BLaER1 treated with 17β-estradiol and CSF1 and Interleukin-3, amounts not matched to agents 10 nM and 100 nM (cell line): ENCODE data around the gene DTX3L.
A peak's percentile ranks its signal among the peaks of the same experiment; 100 is the strongest.
"Not testable (repeated sequence)": the region's sequence is repeated elsewhere in the genome, so short reads cannot be mapped to it uniquely, and the experiment has no call there.

ENCODE experiments used
- H3K27ac ChIP-seq, 11 experiments: shearing (Covaris generic); formaldehyde crosslinking; 2 replicates each; pipeline ENCODE4 v1.8.1; 2022
- H3K27me3 ChIP-seq, 11 experiments: shearing (Covaris generic); formaldehyde crosslinking; 2 replicates each; pipeline ENCODE4 v1.8.1; 2022
- H3K36me3 ChIP-seq, 11 experiments: shearing (Covaris generic); formaldehyde crosslinking; 2 replicates each; pipeline ENCODE4 v1.8.1; 2022
- H3K4me1 ChIP-seq, 10 experiments: shearing (Covaris generic); formaldehyde crosslinking; 2 replicates each; pipeline ENCODE4 v1.8.1; 2022
- H3K4me2 ChIP-seq, 11 experiments: shearing (Covaris generic); formaldehyde crosslinking; 2 replicates each; pipeline ENCODE4 v1.8.1; 2022
- H3K4me3 ChIP-seq, 10 experiments: shearing (Covaris generic); formaldehyde crosslinking; 2 replicates each; pipeline ENCODE4 v1.8.1; 2022
- H3K9ac ChIP-seq, 11 experiments: shearing (Covaris generic); formaldehyde crosslinking; 2 replicates each; pipeline ENCODE4 v1.8.1; 2022
- H3K9me3 ChIP-seq, 11 experiments: shearing (Covaris generic); formaldehyde crosslinking; replicated peaks in 1 of 11; 2 replicates each; pipeline ENCODE4 v1.8.1; 2022
- H4K20me1 ChIP-seq, 11 experiments: shearing (Covaris generic); formaldehyde crosslinking; 2 replicates each; pipeline ENCODE4 v1.8.1; 2022
- Cebpa-rat ChIP-seq, 11 experiments: shearing (Covaris generic); IDR thresholded peaks; 2 replicates each; pipeline ENCODE4 v1.8.1; 2022

DTX3L gene

GRCh38 chr3:122557356-122557755 lies 6.8 kb upstream of the DTX3L start:
- no peaks in the 10 kb centered on the region for H3K27me3 ChIP-seq
- TF ChIP-seq Cebpa-rat (IDR thresholded peaks at IDR 0.05): no peak
- no peak overlapping the region for H3K27ac ChIP-seq
- no peaks in the 10 kb centered on the region for H3K9me3 ChIP-seq
- peaks cover 35 to 77% (median 54%) of the 10 kb centered on the region in 11 experiments for H3K36me3 ChIP-seq
- no peak overlapping the region for H3K4me3 ChIP-seq
- H3K9ac ChIP-seq: no peak overlapping the region
- H3K4me2 ChIP-seq: no peak overlapping the region
- H4K20me1 ChIP-seq: peaks cover 0 to 27% (median 0%) of the 10 kb centered on the region in 11 experiments; a peak in 1 of 22 replicates
- peaks cover 0 to 21% (median 10%) of the 10 kb centered on the region in 10 experiments; a peak in 15 of 20 replicates for H3K4me1 ChIP-seq

GRCh38 chr3:122558605-122559004 lies 5.5 kb upstream of the DTX3L start:
- peaks cover 31 to 65% (median 50%) of the 10 kb centered on the region in 11 experiments for H3K36me3 ChIP-seq
- H3K9ac ChIP-seq: no peak overlapping the region
- H4K20me1 ChIP-seq: peaks cover 0 to 24% (median 0%) of the 10 kb centered on the region in 11 experiments; a peak in 1 of 22 replicates
- no peaks in the 10 kb centered on the region for H3K9me3 ChIP-seq
- no peak overlapping the region for H3K4me3 ChIP-seq
- no peak overlapping the region for H3K27ac ChIP-seq
- H3K4me2 ChIP-seq: no peak overlapping the region
- no peaks in the 10 kb centered on the region for H3K27me3 ChIP-seq
- peaks cover 8 to 33% (median 22%) of the 10 kb centered on the region in 10 experiments for H3K4me1 ChIP-seq
- no peak for TF ChIP-seq Cebpa-rat (IDR thresholded peaks at IDR 0.05)

GRCh38 chr3:122559906-122560305 lies 4.2 kb upstream of the DTX3L start:
- H4K20me1 ChIP-seq: peaks cover 0 to 13% (median 0%) of the 10 kb centered on the region in 11 experiments; a peak in 1 of 22 replicates
- H3K4me1 ChIP-seq: peaks cover 11 to 34% (median 24%) of the 10 kb centered on the region in 10 experiments
- TF ChIP-seq Cebpa-rat (IDR thresholded peaks at IDR 0.05): no peak
- no peak overlapping the region for H3K4me3 ChIP-seq
- H3K4me2 ChIP-seq: peak overlapping the region in 5 of 11 experiments; percentile 2 to 10 (median 6); a peak in 2 of 22 replicates
- H3K9ac ChIP-seq: no peak overlapping the region
- peaks cover 22 to 52% (median 41%) of the 10 kb centered on the region in 11 experiments for H3K36me3 ChIP-seq
- no peaks in the 10 kb centered on the region for H3K9me3 ChIP-seq
- H3K27ac ChIP-seq: no peak overlapping the region
- no peaks in the 10 kb centered on the region for H3K27me3 ChIP-seq

- H3K4me1 ChIP-seq: peaks cover 18 to 40% (median 30%) of the 10 kb centered on the region in 10 experiments
- H3K4me3 ChIP-seq: no peak overlapping the region
- 0 out of 22 replicates have a peak overlapping the region, but pooled peaks of 1 of the 11 experiments have one; percentile 4 for H3K4me2 ChIP-seq
- no peak for TF ChIP-seq Cebpa-rat (IDR thresholded peaks at IDR 0.05)
- H3K36me3 ChIP-seq: peaks cover 17 to 46% (median 35%) of the 10 kb centered on the region in 11 experiments
- no peak overlapping the region for H3K27ac ChIP-seq
- H4K20me1 ChIP-seq: peaks cover 0 to 9% (median 0%) of the 10 kb centered on the region in 11 experiments; a peak in 1 of 22 replicates
- H3K9me3 ChIP-seq: no peaks in the 10 kb centered on the region
- no peak overlapping the region for H3K9ac ChIP-seq
- H3K27me3 ChIP-seq: no peaks in the 10 kb centered on the region
Observed at GRCh38 chr3:122560680-122561079, 3.5 kb upstream of the DTX3L start.

- Histone ChIP-seq H3K36me3 (peaks cover 25 to 44% (median 37%) of the 10 kb centered on the region in 11 experiments), H3K4me1 (peaks cover 41 to 64% (median 53%) of the 10 kb centered on the region in 10 experiments), H3K4me3 (peak overlapping the region; percentile 70 to 94 (median 86)), H3K27me3 (no peaks in the 10 kb centered on the region), H3K9me3 (no peaks in the 10 kb centered on the region), H3K9ac (peak overlapping the region; percentile 87 to 98 (median 94)), H4K20me1 (peaks cover 0 to 9% (median 0%) of the 10 kb centered on the region in 11 experiments; a peak in 1 of 22 replicates), H3K4me2 (peak overlapping the region; percentile 77 to 97 (median 92)), H3K27ac (peak overlapping the region; percentile 87 to 99 (median 94); a peak in 21 of 22 replicates)
- no peak for TF ChIP-seq Cebpa-rat (IDR thresholded peaks at IDR 0.05)
Observed at GRCh38 chr3:122562923-122563716, 1.0 kb upstream of the DTX3L start.

- Histone ChIP-seq H3K36me3 (peaks cover 23 to 43% (median 36%) of the 10 kb centered on the region in 11 experiments), H3K4me1 (peaks cover 46 to 70% (median 58%) of the 10 kb centered on the region in 10 experiments), H3K27ac (peak overlapping the region; percentile 87 to 99 (median 94)), H3K9ac (peak overlapping the region; percentile 87 to 98 (median 94)), H3K4me2 (peak overlapping the region; percentile 77 to 97 (median 92)), H3K4me3 (peak overlapping the region; percentile 70 to 94 (median 86)), H3K27me3 (no peaks in the 10 kb centered on the region), H3K9me3 (no peaks in the 10 kb centered on the region), H4K20me1 (peaks cover 0 to 9% (median 0%) of the 10 kb centered on the region in 11 experiments; a peak in 1 of 22 replicates)
- TF ChIP-seq Cebpa-rat (IDR thresholded peaks at IDR 0.05): no peak
Observed at GRCh38 chr3:122563717-122564025, 467 bp upstream of the DTX3L start.

GRCh38 chr3:122568131-122568530 lies 4.0 kb downstream of the DTX3L start:
- Histone ChIP-seq H3K9ac (peak overlapping the region in 3 of 11 experiments; percentile 14 to 44 (median 44); a peak in 3 of 22 replicates), H3K36me3 (peaks cover 64 to 72% (median 68%) of the 10 kb centered on the region in 11 experiments)
- not testable (repeated sequence) for H3K4me3 ChIP-seq

GRCh38 chr3:122568755-122569154 lies 4.6 kb downstream of the DTX3L start:
- Histone ChIP-seq H3K4me3 (no peak overlapping the region; a peak in 1 of 20 replicates), H3K36me3 (peaks cover 64 to 77% (median 72%) of the 10 kb centered on the region in 11 experiments), H3K27ac (peak overlapping the region in 3 of 11 experiments; percentile 17 to 23 (median 21); a peak in 3 of 22 replicates), H3K27me3 (no peaks in the 10 kb centered on the region), H3K4me1 (peaks cover 52 to 76% (median 62%) of the 10 kb centered on the region in 10 experiments), H3K4me2 (peak overlapping the region in 9 of 11 experiments; percentile 29 to 96 (median 39); a peak in 13 of 22 replicates), H3K9me3 (no peaks in the 10 kb centered on the region), H4K20me1 (peaks cover 0 to 17% (median 0%) of the 10 kb centered on the region in 11 experiments; a peak in 1 of 22 replicates), H3K9ac (peak overlapping the region in 3 of 11 experiments; percentile 1 to 44 (median 14); a peak in 3 of 22 replicates)
- no peak for TF ChIP-seq Cebpa-rat (IDR thresholded peaks at IDR 0.05)

More at GRCh38 chr3:122568131-122568530, 4.0 kb downstream of the DTX3L start:
- peaks cover 52 to 74% (median 62%) of the 10 kb centered on the region in 10 experiments for H3K4me1 ChIP-seq
- peak overlapping the region in 3 of 11 experiments; percentile 17 to 23 (median 21); a peak in 2 of 22 replicates for H3K27ac ChIP-seq
- H3K4me2 ChIP-seq: peak overlapping the region; percentile 11 to 96 (median 37); a peak in 20 of 22 replicates
- not testable (repeated sequence) for H3K9me3 ChIP-seq, H3K27me3 ChIP-seq
- H4K20me1 ChIP-seq: peaks cover 0 to 17% (median 0%) of the 10 kb centered on the region in 11 experiments; a peak in 1 of 22 replicates
